HG02870 (cell line): ENCODE measurements around the gene SEPTIN1.
A peak's percentile ranks its signal among the peaks of the same experiment; 100 is the strongest.

Experiments
- ATAC-seq: cut with Tn5 transposase; IDR thresholded peaks from one replicate; pipeline ENCODE4 v1.9.1; 2021; ENCODE audit warnings: mild to moderate bottlenecking, moderate library complexity; ENCODE audit not compliant: unreplicated experiment

The SEPTIN1 gene

GRCh38 chr16:30358990-30359870 is 23.1 kb downstream of the SEPTIN1 start:
- ATAC-seq, result no peak

DNA sequence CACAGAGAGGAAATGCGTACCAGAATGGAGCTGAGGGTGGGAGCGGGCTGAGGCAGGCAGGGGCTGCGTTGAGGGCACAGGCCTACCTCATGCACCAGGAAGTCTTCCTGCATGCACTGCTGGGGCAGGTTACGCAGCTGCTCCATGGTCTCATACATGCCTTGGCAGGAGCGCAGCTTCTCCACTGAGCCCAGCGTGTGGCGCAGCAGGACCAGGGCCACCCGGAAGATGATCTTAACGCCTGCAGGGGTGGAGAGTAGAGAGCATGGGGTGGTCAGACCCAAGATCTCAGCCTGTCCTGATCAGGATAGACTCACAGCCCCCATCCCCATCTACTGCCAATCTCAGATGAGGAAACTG is 23.8 kb downstream of the SEPTIN1 start:
- no peak for ATAC-seq

DNA sequence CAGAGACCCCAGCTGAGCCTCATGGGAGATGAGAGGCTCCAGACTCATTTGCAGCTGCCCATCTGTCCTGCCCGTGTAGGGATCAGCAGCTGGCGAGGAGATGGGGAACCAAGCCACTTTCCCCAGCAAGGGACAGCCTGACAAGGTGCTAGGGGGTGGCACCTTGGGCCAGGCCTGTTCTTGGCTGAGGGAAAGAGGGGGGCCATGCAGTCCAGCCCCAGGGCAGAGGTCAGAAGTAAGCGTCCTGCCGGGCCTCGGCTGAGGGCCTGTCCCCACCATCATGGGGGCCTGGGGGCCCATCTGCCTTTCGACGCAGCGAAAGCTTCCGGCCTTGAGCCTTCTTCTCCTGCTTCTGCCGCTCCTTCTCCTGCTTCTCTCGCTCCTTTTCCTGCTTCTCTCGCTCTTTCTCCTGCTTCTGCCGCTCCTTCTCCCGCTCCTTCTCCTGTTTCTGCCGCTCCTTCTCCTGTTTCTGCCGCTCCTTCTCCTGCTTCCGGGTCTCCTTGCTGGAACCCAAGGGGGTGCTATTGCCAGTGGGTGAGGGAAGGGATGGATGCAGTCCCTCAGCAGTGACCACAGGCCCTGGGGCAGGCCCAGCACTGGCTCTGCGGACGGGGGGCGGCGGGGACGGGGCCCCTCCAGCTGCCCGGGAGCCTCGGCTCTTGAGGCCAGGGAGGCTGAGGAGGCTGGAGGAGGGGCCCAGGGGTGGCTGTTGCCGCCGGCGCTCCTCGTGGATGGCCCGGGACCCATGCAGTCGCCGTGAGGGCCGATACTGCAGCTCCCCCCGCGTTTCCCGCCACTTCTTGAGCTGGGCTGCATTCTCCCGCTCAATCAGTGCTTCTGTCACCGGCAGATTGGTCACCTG is 24.4 kb downstream of the SEPTIN1 start:
- no peak for ATAC-seq

GRCh38 chr16:30357085-30357714 is 25.2 kb downstream of the SEPTIN1 start:
- ATAC-seq, result no peak

- no peak for ATAC-seq
Observed at GRCh38 chr16:30356401-30357084, 25.8 kb downstream of the SEPTIN1 start.

DNA sequence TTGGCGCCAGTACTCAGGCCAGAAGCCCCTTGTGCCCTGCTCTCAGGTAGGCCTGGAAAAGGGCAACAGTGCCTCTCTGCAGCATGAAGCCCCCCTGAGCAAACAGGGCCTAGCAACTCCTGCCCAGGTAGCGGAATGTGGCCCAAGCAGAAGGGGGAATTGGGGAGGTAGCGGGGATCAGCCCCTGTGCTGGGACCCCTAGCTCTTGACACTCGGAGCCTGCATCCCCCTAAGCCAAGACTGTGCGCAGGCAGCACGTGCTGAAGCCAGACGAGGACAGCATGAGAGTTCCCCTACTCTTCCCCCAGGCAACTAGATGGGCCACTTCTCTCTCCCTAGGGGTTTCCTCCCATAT is 26.4 kb downstream of the SEPTIN1 start:
- no peak for ATAC-seq

DNA sequence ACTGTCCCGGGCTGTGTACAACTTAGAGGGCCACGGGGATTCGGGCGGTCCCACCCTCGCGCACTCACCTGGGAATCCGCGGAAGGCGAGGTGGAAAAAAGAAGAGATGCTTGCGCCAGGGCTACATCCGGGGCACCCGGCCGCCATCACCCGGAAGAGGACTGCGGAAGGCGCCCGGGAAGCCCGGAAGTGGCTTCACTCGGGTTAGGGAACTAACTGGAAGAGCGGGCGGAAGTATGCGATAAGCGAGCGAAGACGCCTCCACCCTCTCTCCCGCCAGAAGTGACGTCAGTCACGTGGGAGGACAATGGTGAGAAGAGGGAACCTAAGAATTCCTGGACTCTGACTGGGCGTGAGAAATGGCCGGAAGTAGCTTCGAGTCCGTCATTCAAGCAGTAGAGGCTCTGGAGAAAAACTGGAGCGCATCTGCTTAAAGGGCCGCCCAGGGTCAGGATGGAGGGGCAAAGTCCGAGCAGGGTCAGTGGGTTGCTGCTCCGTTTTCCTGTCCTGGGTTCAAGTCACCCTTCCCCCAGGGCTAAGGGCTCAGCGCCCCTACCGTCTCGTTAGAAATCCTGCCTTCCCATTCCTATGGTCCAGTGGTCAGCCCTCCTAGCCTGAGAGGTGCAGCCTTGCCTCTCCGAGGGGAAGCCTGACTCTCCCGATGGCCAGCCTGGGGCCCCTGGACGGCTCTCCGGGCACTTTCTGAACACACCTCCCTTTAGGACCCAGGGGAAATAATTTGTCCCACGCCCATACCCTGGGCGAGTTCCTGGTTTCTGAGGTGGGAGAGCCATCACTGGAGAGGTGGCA is 27.0 kb downstream of the SEPTIN1 start, which contains the start of gene CD2BP2:
Gene CD2BP2, minus strand, starts transcription at position 165 of the 810 bp plus-strand sequence. CDS start 627 bp downstream, outside the sequence.
- ATAC-seq, result peak; percentile 65

DNA sequence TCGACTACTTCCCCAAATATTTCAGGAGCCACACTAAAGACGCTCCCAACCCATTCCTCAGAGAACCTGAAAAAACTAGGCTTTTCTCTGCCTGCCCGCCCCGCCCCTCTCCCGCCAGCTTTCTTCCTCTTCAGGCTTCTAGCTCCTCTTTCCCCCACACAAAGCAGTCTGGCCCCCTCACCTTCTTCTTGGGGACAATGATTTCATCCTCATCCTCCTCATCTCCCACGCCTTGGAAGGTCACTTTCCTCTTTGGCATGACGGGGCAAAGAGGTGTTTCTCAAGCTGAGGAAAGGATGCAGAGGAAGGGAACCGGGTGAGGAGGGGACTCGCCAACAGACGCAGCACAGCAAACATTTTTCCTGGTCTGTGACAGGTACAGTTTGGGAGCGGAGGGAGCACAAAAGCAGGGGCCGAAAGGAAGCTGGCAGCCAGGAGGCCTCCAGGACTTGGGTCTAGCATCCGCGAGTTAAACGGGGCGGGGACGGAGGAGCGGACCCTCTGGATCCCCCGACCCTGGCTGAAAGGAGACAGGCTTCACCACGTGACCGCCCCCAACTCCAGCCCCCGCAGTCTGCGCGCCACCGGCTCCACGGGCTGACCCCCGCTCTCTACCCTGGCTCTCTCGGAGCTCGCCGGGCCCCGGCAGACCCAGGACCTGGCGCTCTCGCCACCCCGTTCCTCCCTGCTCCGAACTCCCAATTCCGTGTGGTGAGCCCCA is 27.8 kb downstream of the SEPTIN1 start:
- ATAC-seq, result peak; percentile 10

GRCh38 chr16:30353438-30354129 is 28.8 kb downstream of the SEPTIN1 start:
- no peak for ATAC-seq

- no peak for ATAC-seq
Observed at GRCh38 chr16:30352488-30353401, 29.6 kb downstream of the SEPTIN1 start.

DNA sequence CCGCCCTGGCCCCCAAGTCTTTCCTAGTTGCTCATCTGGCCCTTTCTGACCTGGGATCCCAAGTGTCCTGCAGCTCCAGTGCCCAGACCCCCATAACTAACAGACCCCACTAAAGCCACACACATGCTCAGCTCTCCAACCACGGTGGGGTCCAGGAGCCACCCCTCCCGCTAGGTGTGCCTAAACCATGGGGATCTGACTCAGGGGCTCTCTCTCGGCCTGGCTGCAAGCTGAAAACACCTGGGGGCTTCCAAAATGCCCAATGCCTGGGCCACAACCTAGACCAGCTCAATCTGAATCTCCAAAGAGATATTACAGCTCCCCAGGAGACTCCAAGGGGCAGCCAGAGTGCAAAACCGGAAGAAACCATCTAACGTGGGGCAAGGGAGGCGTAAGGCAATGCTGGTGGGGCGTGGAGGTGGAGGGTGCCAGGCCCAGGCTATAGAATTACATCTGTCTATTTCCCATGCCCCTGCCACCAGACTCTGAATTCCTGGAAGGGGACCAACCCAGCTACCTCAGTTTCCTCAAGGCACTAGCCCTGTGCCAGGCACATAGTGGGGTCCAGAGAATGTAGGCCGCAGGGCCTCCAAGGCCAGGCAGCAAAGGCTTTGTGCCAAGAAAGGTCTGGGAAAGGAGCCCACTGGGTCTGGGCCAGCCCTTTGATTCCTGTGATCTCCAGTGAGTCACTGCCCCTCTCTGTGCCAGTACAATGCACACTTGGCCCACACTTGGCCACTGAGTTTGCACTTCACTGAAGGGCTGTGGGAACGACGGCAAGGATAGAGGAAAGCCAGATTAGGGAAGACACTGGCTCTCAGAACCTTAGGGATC is 30.6 kb downstream of the SEPTIN1 start:
- no peak for ATAC-seq

- ATAC-seq, result no peak
Observed at GRCh38 chr16:30351001-30351441, 31.3 kb downstream of the SEPTIN1 start.

DNA sequence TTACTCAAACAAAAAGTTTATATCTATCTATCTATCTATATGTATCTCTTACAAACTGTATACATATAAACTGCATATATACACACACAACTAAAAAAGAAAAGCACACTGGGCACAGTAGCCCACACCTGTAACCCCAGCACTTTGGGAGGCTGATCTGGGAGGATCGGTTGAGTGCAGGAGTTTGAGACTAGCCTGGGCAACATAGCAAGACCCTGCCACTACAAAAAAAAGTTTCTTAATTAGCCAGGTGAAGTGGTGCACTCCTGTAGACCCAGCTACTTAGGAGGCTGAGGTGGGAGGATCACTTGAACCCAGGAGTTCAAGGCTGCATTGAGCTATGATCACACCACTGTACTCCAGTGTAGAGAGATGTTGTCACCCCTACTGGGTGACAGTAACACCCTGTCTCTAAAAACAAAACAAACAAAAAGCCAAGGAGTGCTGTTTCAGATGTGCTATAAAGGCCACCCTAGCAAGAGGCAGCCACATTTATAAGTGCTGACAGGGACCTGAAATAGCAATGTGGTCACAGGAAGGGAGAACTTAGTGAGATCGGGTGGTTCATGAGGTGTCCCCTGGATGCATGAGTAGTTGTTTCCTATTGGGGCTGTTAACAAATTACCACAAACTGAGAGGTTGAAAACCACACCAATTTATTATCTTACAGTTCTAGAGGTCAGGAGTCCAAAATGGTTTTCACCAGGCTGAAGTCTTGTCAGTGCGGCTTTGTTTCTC is 32.1 kb downstream of the SEPTIN1 start:
- ATAC-seq, result peak; percentile 41

DNA sequence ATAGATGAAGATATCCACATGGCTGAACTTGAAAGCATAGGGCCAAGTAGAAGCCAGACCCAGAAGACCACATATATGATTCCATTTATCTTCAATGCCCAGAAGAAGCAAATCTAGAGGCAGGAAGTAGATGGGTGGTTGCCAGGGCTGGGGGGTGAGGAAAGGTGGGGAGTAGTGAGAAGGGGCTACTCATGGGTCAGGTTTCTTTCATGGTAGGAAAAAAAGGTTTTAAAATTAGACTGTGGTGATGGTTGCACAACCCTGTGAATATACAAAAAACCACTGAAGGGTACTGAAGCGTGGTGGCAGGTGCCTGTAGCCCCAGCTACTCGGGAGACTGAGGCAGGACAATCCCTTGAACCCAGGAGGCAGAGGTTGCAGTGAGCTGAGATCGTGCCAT is 32.7 kb downstream of the SEPTIN1 start:
- no peak for ATAC-seq

GRCh38 chr16:30348929-30349328 is 33.4 kb downstream of the SEPTIN1 start:
- no peak for ATAC-seq

DNA sequence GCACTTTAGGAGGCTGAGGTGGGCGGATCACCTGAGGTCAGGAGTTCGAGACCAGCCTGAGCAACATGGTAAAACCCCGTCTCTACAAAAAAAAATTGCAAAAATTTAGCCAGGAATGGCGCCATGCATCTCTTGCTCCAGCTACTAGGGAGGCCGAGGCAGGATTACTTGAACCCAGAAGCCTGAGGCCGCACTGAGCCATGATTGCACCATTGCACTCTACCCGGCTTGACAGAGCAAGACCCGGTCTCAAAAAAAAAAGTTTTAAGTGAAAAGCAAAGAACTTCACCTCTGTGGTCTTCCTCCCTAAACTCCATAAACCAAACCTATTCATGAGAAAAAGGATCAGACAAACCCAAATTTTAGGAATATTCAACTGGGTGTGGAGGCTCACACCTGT is 34.2 kb downstream of the SEPTIN1 start:
- ATAC-seq, result no peak
